GM13977 (cell line): ENCODE measurements around the gene FRAS1.

ENCODE experiments used
- DNase-seq: peaks from one replicate; pipeline ENCODE4 v3.0.0; 2012; ENCODE audit warnings: low spot score
- CTCF ChIP-seq: IDR thresholded peaks from 2 replicates; pipeline ENCODE4 v1.5.1; 2012; ENCODE audit warnings: mild to moderate bottlenecking, control low read depth; ENCODE audit not compliant: insufficient read depth; ENCODE audit errors: extremely low read depth, missing control alignments
- in situ Hi-C: fragments of 300-500 bp; cut with MboI; formaldehyde crosslinking; loops from one replicate; pipeline ENCODE4 v1.12.0; 2022; ENCODE audit warnings: low sequenced_read_pairs, low pct_unique_long_range_greater_than_20kb, mixed read lengths, inconsistent platforms; ENCODE audit not compliant: unreplicated experiment

FRAS1 gene

GRCh38 chr4:78022517-78022916, 34.6 kb upstream of the FRAS1 start:
- in situ Hi-C loops, result no loop called here
- no peak for TF ChIP-seq CTCF
- DNase-seq, result no peak

GRCh38 chr4:78024085-78024484, 33.0 kb upstream of the FRAS1 start:
- in situ Hi-C loops, result no loop called here
- no peak for TF ChIP-seq CTCF
- no peak for DNase-seq

- no peak for DNase-seq
- TF ChIP-seq CTCF, result no peak
- in situ Hi-C loops, result no loop called here
Observed at GRCh38 chr4:78024576-78025091, 32.5 kb upstream of the FRAS1 start.

GRCh38 chr4:78031417-78031950, 25.6 kb upstream of the FRAS1 start:
- in situ Hi-C loops, result no loop called here
- no peak for DNase-seq
- no peak for TF ChIP-seq CTCF

DNA sequence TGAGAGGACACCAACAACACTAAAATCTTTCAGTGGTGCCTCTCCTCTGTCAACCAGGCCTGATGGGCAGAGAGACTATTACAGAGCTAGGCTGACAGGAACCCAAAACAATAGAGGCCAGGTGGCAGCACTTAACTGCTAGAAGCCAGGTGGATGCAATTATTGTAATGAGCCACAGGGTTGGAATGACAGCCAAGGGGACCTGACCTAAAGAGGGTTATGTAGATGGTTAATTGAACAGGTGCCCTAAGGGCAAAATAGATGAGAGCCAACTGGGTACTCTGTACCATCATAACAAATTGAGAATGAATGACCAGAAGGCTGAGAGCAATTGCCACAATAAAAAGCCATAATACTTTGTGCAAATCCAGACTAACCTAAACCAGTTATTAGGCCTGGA, 24.7 kb upstream of the FRAS1 start:
- DNase-seq, result no peak
- in situ Hi-C loops, result no loop called here
- no peak for TF ChIP-seq CTCF

GRCh38 chr4:78032929-78033328, 24.2 kb upstream of the FRAS1 start:
- in situ Hi-C loops, result no loop called here
- DNase-seq, result no peak
- no peak for TF ChIP-seq CTCF
